Urinary bladder (tissue), 4 donors: ENCODE data around the gene ALAS1. TPM values are rescaled to one million over a fixed set of nuclear protein-coding genes. Genes with fewer than 3 reads are reported as not detected.
A peak's percentile ranks its signal among the peaks of the same experiment; 100 is the strongest.

Experiments used
- DNase-seq: peaks from one replicate; pipeline ENCODE4 v3.0.0-alpha.2; 2015; ENCODE audit errors: extremely low spot score
- H3K27ac ChIP-seq: one replicate; pipeline ENCODE4 v1.5.1; 2013; ENCODE audit warnings: low read depth, mild to moderate bottlenecking, moderate library complexity
- H3K36me3 ChIP-seq: one replicate; pipeline ENCODE4 v1.6.1; 2013; ENCODE audit warnings: mild to moderate bottlenecking, moderate library complexity; ENCODE audit not compliant: insufficient read depth
- H3K4me1 ChIP-seq: one replicate; pipeline ENCODE4 v1.6.1; 2013; ENCODE audit warnings: mild to moderate bottlenecking, moderate library complexity; ENCODE audit not compliant: insufficient read depth
- H3K4me3 ChIP-seq: one replicate; pipeline ENCODE4 v1.5.1; 2013; ENCODE audit warnings: low read depth, low read length
- WGBS: extraction: QIAGEN DNeasy Blood & Tissue Kit; methylation state at CpG from one replicate; pipeline ENCODE4 v1.1.7; 2013; 5-methylcytosine and 5-hydroxymethylcytosine counted together
- polyA plus RNA-seq: library from polyadenylated mRNA; stranded (reverse); fragments of 200-250 nt; gene quantifications from one replicate; pipeline ENCODE4 v1.2.3, GENCODE V29; 2013
- total RNA-seq: library from RNA; depleted of rRNA; stranded (reverse); fragments of >200 nt; gene quantifications from one replicate; pipeline ENCODE4 v1.2.3, GENCODE V29; 2014
- donor health status: healthy with polysubstance abuse.
- donor health status: healthy.

The ALAS1 gene
- total and polyA plus RNA-seq, 2 donors = 24.1 to 56.7 TPM

- DNase-seq = no peak
- WGBS = 85% methylated on average over 7 of the region's 7 CpGs
- H3K27ac ChIP-seq = no peak overlapping the region
- no peak overlapping the region for H3K4me3 ChIP-seq
- H3K36me3 ChIP-seq = no peaks in the 10 kb centered on the region
- no peaks in the 10 kb centered on the region for H3K4me1 ChIP-seq
These were observed 14.0 kb upstream of the ALAS1 start for GRCh38 chr3:52183786-52184445.

GRCh38 chr3:52184690-52185089, 13.3 kb upstream of the ALAS1 start:
- DNase-seq = no peak
- no peak overlapping the region for H3K27ac ChIP-seq
- H3K4me3 ChIP-seq = no peak overlapping the region
- H3K36me3 ChIP-seq = no peaks in the 10 kb centered on the region
- WGBS = 91% methylated on average over 8 of the region's 8 CpGs
- H3K4me1 ChIP-seq = no peaks in the 10 kb centered on the region

GRCh38 chr3:52185311-52185710, 12.6 kb upstream of the ALAS1 start:
- Histone ChIP-seq H3K27ac (no peak overlapping the region), H3K4me1 (no peaks in the 10 kb centered on the region), H3K4me3 (no peak overlapping the region), H3K36me3 (no peaks in the 10 kb centered on the region)
- no peak for DNase-seq
- 94% methylated on average over 6 of the region's 6 CpGs for WGBS

- DNase-seq = no peak
- 89% methylated on average over 3 of the region's 3 CpGs for WGBS
- H3K4me1 ChIP-seq = no peaks in the 10 kb centered on the region
- H3K4me3 ChIP-seq = no peak overlapping the region
- no peaks in the 10 kb centered on the region for H3K36me3 ChIP-seq
- H3K27ac ChIP-seq = no peak overlapping the region
These were observed 12.1 kb upstream of the ALAS1 start for GRCh38 chr3:52185837-52186236.

GRCh38 chr3:52186729-52187128, 11.2 kb upstream of the ALAS1 start:
- WGBS = 96% methylated on average over 9 of the region's 9 CpGs
- H3K4me3 ChIP-seq = no peak overlapping the region
- DNase-seq = no peak
- no peaks in the 10 kb centered on the region for H3K4me1 ChIP-seq
- no peak overlapping the region for H3K27ac ChIP-seq
- H3K36me3 ChIP-seq = no peaks in the 10 kb centered on the region

- WGBS = 75% methylated on average over 1 of the region's 1 CpG
- no peak overlapping the region for H3K27ac ChIP-seq
- H3K4me1 ChIP-seq = no peaks in the 10 kb centered on the region
- H3K36me3 ChIP-seq = no peaks in the 10 kb centered on the region
- DNase-seq = no peak
- no peak overlapping the region for H3K4me3 ChIP-seq
These were observed 9.4 kb upstream of the ALAS1 start for GRCh38 chr3:52188556-52188955.

GRCh38 chr3:52190294-52191074, 7.5 kb upstream of the ALAS1 start:
- DNase-seq = no peak
- Histone ChIP-seq H3K4me1 (no peaks in the 10 kb centered on the region), H3K36me3 (no peaks in the 10 kb centered on the region), H3K4me3 (no peak overlapping the region), H3K27ac (peak overlapping the region; percentile 25)
- WGBS = 44% methylated on average over 9 of the region's 9 CpGs

- Histone ChIP-seq H3K4me3 (no peak overlapping the region), H3K27ac (no peak overlapping the region), H3K4me1 (no peaks in the 10 kb centered on the region), H3K36me3 (no peaks in the 10 kb centered on the region)
- no peak for DNase-seq
- 81% methylated on average over 4 of the region's 4 CpGs for WGBS
These were observed 6.3 kb upstream of the ALAS1 start for GRCh38 chr3:52191663-52192062.

- no peak for DNase-seq
- H3K4me1 ChIP-seq = peaks cover 3% of the 10 kb centered on the region
- WGBS = 66% methylated on average over 18 of the region's 18 CpGs
- no peaks in the 10 kb centered on the region for H3K36me3 ChIP-seq
- H3K4me3 ChIP-seq = no peak overlapping the region
- H3K27ac ChIP-seq = no peak overlapping the region
These were observed 4.9 kb upstream of the ALAS1 start for GRCh38 chr3:52193065-52193464.

- Histone ChIP-seq H3K4me1 (peaks cover 3% of the 10 kb centered on the region), H3K27ac (no peak overlapping the region), H3K4me3 (no peak overlapping the region), H3K36me3 (no peaks in the 10 kb centered on the region)
- no peak for DNase-seq
- WGBS = 42% methylated on average over 14 of the region's 14 CpGs
These were observed 3.3 kb upstream of the ALAS1 start for GRCh38 chr3:52194485-52195290.

- H3K4me1 ChIP-seq = peaks cover 3% of the 10 kb centered on the region
- H3K36me3 ChIP-seq = no peaks in the 10 kb centered on the region
- H3K4me3 ChIP-seq = no peak overlapping the region
- DNase-seq = no peak
- WGBS = 72% methylated on average over 3 of the region's 3 CpGs
- H3K27ac ChIP-seq = no peak overlapping the region
These were observed 2.7 kb upstream of the ALAS1 start for GRCh38 chr3:52195291-52195597.

- DNase-seq = no peak
- Histone ChIP-seq H3K27ac (peak overlapping the region; percentile 27), H3K4me1 (peaks cover 3% of the 10 kb centered on the region), H3K36me3 (no peaks in the 10 kb centered on the region), H3K4me3 (no peak overlapping the region)
- 68% methylated on average over 10 of the region's 10 CpGs for WGBS
These were observed 2.1 kb upstream of the ALAS1 start for GRCh38 chr3:52195823-52196331.

- Histone ChIP-seq H3K4me1 (peaks cover 3% of the 10 kb centered on the region), H3K36me3 (no peaks in the 10 kb centered on the region), H3K4me3 (no peak overlapping the region), H3K27ac (no peak overlapping the region)
- DNase-seq = no peak
- WGBS = 61% methylated on average over 3 of the region's 3 CpGs
These were observed 983 bp upstream of the ALAS1 start for GRCh38 chr3:52196977-52197376.

GRCh38 chr3:52197499-52197841, 490 bp upstream of the ALAS1 start:
- Histone ChIP-seq H3K4me3 (peak overlapping the region; percentile 63), H3K36me3 (peaks cover under 1% of the 10 kb centered on the region), H3K4me1 (peaks cover 3% of the 10 kb centered on the region), H3K27ac (no peak overlapping the region)
- WGBS = 36% methylated on average over 10 of the region's 10 CpGs
- no peak for DNase-seq
